HG03354 (cell line): ENCODE measurements around the gene ADARB2.

ENCODE experiments used
- ATAC-seq: cut with Tn5 transposase; IDR thresholded peaks from one replicate; pipeline ENCODE4 v1.9.1; 2021; ENCODE audit warnings: mild to moderate bottlenecking; ENCODE audit not compliant: unreplicated experiment, poor library complexity, severe bottlenecking

Gene ADARB2

GRCh38 chr10:1736972-1737221 lies 428 bp downstream of the ADARB2 start:
- ATAC-seq, result no peak

GRCh38 chr10:1736144-1736971 lies 967 bp downstream of the ADARB2 start:
- ATAC-seq, result no peak

- ATAC-seq, result no peak
Measured at GRCh38 chr10:1735562-1735961, 1.8 kb downstream of the ADARB2 start.

GRCh38 chr10:1734288-1734687 lies 3.0 kb downstream of the ADARB2 start:
- ATAC-seq, result no peak

- no peak for ATAC-seq
Measured at GRCh38 chr10:1733720-1734119, 3.6 kb downstream of the ADARB2 start.

- no peak for ATAC-seq
Measured at GRCh38 chr10:1732564-1732996, 4.7 kb downstream of the ADARB2 start.

- no peak for ATAC-seq
Measured at GRCh38 chr10:1731592-1731991, 5.7 kb downstream of the ADARB2 start.

GRCh38 chr10:1729751-1730150 lies 7.6 kb downstream of the ADARB2 start:
- no peak for ATAC-seq

- ATAC-seq, result no peak
Measured at GRCh38 chr10:1726861-1727260, 10.5 kb downstream of the ADARB2 start.

GRCh38 chr10:1724921-1725488 lies 12.3 kb downstream of the ADARB2 start:
- no peak for ATAC-seq

GRCh38 chr10:1716839-1717238 lies 20.5 kb downstream of the ADARB2 start:
- ATAC-seq, result no peak

- no peak for ATAC-seq
Measured at GRCh38 chr10:1715821-1716220, 21.5 kb downstream of the ADARB2 start.

- no peak for ATAC-seq
Measured at GRCh38 chr10:1712944-1713671, 24.2 kb downstream of the ADARB2 start.

GRCh38 chr10:1712314-1712713 lies 25.0 kb downstream of the ADARB2 start:
- ATAC-seq, result no peak

GRCh38 chr10:1709161-1709560 lies 28.2 kb downstream of the ADARB2 start:
- ATAC-seq, result no peak

GRCh38 chr10:1708746-1709145 lies 28.6 kb downstream of the ADARB2 start:
- ATAC-seq, result no peak

- ATAC-seq, result peak; percentile 52
Measured at GRCh38 chr10:1706711-1707110, 30.6 kb downstream of the ADARB2 start.

GRCh38 chr10:1706256-1706655 lies 31.1 kb downstream of the ADARB2 start:
- no peak for ATAC-seq

GRCh38 chr10:1698185-1698584 lies 39.1 kb downstream of the ADARB2 start:
- ATAC-seq, result no peak

GRCh38 chr10:1696106-1696505 lies 41.2 kb downstream of the ADARB2 start:
- no peak for ATAC-seq

- ATAC-seq, result no peak
Measured at GRCh38 chr10:1690086-1690485, 47.2 kb downstream of the ADARB2 start.
